NCI-H82 treated with DMSO at 0.1 percent for 48 hours (cell line): Measurements from ENCODE around the gene SPON2.

Source experiments
- DNase-seq: peaks from one replicate; lab custom pipeline; 2025; ENCODE audit not compliant: unreplicated experiment; lab: John Stamatoyannopoulos, UW

Gene SPON2

GRCh38 chr4:1195109-1195671 lies 22.8 kb upstream of the SPON2 start:
- DNase-seq = no peak

DNA sequence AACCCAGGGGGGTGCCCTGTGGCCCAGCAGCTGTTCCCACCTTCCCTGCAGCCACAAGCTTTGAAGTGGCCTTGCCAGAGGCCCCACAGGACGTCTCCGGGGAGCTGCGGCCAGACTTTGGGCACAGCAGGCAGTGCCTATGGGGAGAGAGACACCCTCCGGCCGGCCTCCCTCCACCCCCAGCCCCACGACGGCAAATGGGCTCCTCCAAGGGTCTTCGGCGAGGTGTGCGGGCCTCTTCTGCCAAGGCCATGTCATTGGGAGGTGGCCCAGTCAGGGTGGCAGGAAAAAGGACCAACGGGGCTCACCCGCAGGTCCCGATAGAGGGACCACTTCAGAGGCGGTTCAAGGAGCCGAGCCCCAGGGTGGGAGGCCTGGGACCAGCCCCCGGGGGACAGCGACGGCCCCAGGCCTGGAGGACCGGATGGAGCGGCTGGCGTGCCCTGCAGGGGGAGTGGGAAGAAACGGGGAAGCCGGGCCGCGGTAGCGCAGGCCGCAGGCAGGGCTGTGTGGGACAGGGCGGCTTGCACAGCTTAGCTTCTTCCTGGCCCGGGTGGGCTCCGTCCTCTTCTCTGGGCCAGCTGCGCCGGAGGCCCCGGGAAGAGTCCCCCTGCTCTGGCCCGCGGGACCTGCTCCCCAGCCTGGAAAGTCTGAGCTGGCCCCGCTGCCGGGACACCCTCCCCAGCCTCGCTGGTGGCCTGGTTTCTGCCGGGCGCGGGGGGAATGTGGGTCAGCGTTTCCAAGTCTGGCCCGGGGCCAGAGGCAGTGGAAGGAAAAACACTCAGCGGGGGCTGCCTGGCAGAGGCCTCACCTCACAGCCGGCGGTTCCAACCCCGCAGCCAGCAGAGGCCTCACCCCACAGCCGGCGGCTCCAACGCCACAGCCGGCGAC lies 21.9 kb upstream of the SPON2 start:
- no peak for DNase-seq

- no peak for DNase-seq
These were observed 21.0 kb upstream of the SPON2 start for GRCh38 chr4:1193206-1194009.

DNA sequence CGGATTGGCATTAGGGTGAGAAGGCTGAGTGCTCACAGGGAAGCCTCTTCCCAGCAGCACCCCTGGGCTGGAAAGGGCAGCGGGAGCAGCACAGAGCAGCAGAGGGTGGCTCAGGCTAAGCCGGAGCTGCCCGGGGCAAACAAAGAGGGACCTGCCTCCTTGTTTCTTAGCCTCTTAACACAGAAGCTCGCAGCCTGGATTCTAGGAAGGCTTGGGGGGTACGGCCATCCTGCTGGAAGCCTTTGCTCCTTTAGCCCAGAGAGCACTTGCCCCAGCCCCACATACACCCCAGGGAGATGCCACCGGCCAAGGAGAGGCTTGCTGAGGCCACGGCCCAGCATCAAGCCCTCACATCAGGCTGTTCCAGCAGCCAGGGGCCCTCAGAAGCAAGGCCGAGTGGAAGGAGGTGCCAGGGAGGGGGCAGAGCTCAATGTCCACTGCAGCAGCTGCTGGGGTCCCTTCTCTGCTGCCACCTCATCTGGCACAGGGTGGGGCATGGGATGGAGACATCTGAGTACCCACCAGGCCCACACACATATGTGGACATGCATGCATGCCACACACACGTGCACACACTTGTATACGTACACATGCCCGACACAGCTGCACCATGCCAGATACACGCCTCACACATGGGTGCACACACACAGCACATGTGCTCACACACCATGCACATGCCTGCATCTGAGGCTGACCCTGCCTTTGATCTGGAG lies 20.3 kb upstream of the SPON2 start:
- DNase-seq = no peak

- no peak for DNase-seq
These were observed 19.7 kb upstream of the SPON2 start for GRCh38 chr4:1192091-1192492.

GRCh38 chr4:1191621-1192020 lies 19.2 kb upstream of the SPON2 start:
- DNase-seq = no peak

DNA sequence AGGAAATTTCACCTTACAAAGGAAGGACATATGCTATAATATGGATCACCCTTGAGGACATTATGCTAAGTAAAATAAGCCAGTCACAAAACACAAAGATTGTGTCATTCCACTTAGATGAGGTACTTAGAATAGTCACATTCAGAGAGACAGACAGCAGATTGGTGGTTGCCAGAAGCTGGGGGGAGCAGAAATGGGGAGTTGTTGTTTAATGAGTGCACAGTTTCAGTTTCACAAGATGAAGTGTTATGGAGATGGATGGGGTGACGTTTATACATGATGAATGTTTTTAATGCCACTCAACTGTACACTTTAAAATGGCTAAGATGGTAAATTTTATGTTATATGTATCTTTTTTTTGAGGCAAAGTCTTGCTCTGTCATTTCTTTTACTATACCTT lies 14.8 kb upstream of the SPON2 start:
- DNase-seq = no peak

DNA sequence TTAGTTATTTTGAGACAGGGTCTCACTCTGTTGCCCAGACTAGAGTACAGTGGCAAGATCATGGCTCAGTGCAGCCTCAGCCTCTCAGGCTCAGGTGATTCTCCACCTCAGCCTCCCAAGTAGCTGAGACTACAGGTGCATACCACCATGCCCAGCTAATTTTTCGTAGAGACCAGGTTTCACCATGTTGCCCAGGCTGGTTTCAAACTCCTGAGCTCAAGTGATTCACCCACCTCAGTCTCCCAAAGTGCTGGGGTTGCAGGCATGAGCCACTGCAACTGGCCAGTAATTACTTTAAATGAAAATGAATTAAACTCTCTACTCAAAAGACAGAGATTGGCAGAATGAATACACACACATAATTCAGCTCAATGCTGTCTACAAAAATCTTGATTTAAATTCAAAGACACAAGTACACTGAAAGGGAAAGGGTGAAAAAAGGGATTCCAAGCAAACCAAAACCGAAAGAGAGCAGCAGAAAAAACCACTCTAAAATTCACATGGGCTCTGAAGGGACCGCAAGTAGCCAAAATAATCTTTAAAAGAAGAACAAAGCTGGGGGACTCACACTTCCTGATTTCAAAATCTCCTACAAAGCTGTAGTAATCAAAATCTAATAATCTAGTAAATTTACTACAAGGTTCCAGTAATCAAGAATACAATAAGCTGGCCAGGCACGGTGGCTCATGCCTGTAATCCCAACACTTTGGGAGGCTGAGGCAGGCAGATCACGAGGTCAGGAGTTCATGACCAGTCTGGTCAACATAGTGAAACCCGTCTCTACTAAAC lies 11.8 kb upstream of the SPON2 start:
- no peak for DNase-seq

GRCh38 chr4:1182313-1182712 lies 9.9 kb upstream of the SPON2 start:
- no peak for DNase-seq

GRCh38 chr4:1180663-1181062 lies 8.3 kb upstream of the SPON2 start:
- no peak for DNase-seq

DNA sequence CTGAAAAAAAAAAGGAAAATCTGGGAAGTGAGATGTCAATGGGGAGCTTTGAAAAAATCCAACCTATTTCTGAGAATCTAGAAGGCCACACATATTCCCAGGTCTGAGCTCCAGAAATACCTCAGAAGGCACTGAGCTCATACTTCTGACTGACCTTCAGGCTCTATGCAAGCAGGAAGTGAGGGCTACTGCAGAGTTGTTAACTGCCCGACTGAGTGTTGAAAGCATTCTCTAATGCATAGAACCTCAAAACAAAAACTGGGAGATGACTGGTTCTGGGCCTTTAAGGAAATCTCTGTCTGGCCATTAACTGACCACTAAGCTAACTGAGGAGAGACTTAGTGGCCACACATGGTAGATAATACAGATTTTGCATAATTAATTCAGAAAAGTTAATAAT lies 7.6 kb upstream of the SPON2 start:
- DNase-seq = no peak

DNA sequence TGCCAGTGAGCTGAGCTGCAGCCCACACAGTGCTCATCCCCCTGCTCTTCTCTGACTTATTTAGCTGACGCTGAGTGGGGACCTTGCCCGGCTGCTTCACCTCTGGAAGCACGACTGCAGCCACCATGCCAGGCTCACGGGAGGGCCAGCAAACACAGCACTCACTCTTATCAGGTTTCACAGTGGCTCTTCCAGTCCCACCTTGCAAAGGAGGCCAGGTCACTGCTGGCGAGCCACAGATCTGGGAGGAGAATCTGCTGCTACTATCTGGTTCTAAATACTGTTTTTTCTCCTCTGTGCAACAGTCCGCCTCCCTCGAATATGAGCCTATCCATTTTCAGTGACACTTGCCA lies 6.7 kb upstream of the SPON2 start:
- DNase-seq = no peak

GRCh38 chr4:1178300-1179088 lies 6.1 kb upstream of the SPON2 start:
- peak; percentile 83 for DNase-seq

- DNase-seq = peak; percentile 19
These were observed 5.1 kb upstream of the SPON2 start for GRCh38 chr4:1177274-1178141.

GRCh38 chr4:1176398-1177273 lies 4.3 kb upstream of the SPON2 start:
- no peak for DNase-seq

DNA sequence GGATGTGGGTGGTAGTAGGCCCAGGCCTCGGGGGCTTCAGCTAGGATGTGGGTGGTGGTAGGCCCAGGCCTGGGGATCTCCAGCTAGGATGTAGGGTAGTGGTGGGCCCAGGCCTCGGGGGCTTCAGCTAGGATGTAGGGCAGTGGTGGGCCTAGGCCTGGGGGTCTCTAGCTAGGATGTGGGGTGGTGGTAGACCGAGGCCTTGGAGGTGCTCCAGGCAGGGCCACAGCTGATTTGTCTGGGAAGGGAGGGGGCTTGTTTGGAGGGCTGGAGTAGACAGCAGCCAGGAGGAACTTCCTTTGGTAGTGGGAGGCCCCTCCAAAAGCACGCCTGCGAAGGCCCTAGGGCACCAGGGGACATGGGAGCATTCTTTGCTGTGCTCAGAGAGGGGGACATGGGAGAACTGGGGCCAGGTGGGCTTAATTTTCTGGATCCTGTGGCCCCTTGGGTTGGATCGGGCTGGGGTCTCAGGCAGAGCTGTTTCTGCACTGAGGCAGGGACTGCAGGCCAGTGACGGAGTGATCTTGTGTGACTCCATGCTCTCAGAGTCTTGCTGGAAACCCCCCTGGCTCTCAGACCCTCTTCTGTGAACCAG lies 3.3 kb upstream of the SPON2 start:
- no peak for DNase-seq

DNA sequence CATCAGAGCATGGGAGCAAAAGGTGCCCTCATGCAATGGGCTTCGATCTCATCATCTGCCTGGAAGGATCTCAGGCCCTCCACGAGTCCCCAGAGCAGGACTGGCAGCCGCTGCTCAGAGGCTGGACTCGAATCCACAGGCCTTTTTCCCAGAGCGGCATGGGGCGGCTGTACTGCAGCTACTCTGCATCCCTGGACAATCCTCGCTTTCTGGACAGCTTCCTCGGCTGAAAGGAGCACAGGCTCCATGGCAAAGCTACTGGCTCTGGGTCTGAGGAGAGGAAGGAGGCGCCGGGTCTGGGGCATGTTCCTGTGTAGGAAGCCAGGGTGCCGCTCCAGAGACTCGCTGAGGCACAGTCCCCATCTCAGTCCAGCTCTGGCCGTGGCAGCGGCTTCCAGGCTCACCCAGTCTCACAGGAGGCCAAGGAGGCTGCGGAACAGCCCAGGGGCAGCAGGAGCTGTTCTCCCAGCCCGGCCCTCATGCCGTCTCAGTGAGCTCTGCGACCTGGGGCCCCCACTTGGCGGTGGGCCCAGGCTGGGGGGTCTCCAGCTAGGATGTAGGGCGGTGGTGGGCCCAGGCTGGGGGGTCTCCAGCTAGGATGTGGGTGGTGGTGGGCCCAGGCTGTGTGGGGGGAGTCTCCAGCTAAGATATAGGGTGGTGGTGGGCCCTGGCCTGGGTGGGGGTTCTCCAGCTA lies 2.7 kb upstream of the SPON2 start:
- DNase-seq = no peak
